HG03571 (cell line): ENCODE data around the gene TMEM140.

Experiments used
- ATAC-seq: cut with Tn5 transposase; IDR thresholded peaks from one replicate; pipeline ENCODE4 v1.9.1; 2021; ENCODE audit not compliant: unreplicated experiment

The TMEM140 gene

GRCh38 chr7:135192914-135193536 lies 45.2 kb downstream of the TMEM140 start:
- no peak for ATAC-seq

- ATAC-seq = no peak
Observed at GRCh38 chr7:135193615-135194081, 45.8 kb downstream of the TMEM140 start.

GRCh38 chr7:135194494-135195095 lies 46.7 kb downstream of the TMEM140 start:
- no peak for ATAC-seq

GRCh38 chr7:135195156-135195555 lies 47.3 kb downstream of the TMEM140 start:
- no peak for ATAC-seq

- ATAC-seq = no peak
Observed at GRCh38 chr7:135195968-135196629, 48.2 kb downstream of the TMEM140 start.

GRCh38 chr7:135197343-135197742 lies 49.5 kb downstream of the TMEM140 start:
- no peak for ATAC-seq

- ATAC-seq = no peak
Observed at GRCh38 chr7:135197906-135198655, 50.2 kb downstream of the TMEM140 start.

GRCh38 chr7:135199439-135199838 lies 51.6 kb downstream of the TMEM140 start:
- no peak for ATAC-seq

GRCh38 chr7:135200821-135201331 lies 53.0 kb downstream of the TMEM140 start:
- no peak for ATAC-seq

GRCh38 chr7:135201350-135201749 lies 53.5 kb downstream of the TMEM140 start:
- ATAC-seq = no peak

GRCh38 chr7:135204341-135204749 lies 56.5 kb downstream of the TMEM140 start:
- ATAC-seq = no peak

- no peak for ATAC-seq
Observed at GRCh38 chr7:135204876-135205275, 57.0 kb downstream of the TMEM140 start.

GRCh38 chr7:135205850-135206249 lies 58.0 kb downstream of the TMEM140 start:
- ATAC-seq = no peak

GRCh38 chr7:135206941-135207391 lies 59.1 kb downstream of the TMEM140 start:
- peak; percentile 28 for ATAC-seq

GRCh38 chr7:135207406-135208101 lies 59.7 kb downstream of the TMEM140 start:
- no peak for ATAC-seq

GRCh38 chr7:135208102-135208793 lies 60.4 kb downstream of the TMEM140 start:
- ATAC-seq = no peak

GRCh38 chr7:135209225-135209834 lies 61.5 kb downstream of the TMEM140 start:
- ATAC-seq = no peak

- ATAC-seq = no peak
Observed at GRCh38 chr7:135210888-135211178, 63.0 kb downstream of the TMEM140 start.

- ATAC-seq = peak; percentile 84
Observed at GRCh38 chr7:135211179-135211945, 63.5 kb downstream of the TMEM140 start, which contains the start of gene WDR91. Gene WDR91 (minus strand): TSS chr7:135211526. CDS start chr7:135211502, 24 bp downstream.
